Measurements from ENCODE around the gene GDF9.
A peak's percentile ranks its signal among the peaks of the same experiment; 100 is the strongest.

The GDF9 gene, protein sequence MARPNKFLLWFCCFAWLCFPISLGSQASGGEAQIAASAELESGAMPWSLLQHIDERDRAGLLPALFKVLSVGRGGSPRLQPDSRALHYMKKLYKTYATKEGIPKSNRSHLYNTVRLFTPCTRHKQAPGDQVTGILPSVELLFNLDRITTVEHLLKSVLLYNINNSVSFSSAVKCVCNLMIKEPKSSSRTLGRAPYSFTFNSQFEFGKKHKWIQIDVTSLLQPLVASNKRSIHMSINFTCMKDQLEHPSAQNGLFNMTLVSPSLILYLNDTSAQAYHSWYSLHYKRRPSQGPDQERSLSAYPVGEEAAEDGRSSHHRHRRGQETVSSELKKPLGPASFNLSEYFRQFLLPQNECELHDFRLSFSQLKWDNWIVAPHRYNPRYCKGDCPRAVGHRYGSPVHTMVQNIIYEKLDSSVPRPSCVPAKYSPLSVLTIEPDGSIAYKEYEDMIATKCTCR

GRCh38 chr5:132866342-132867045 is at the start of gene GDF9, which contains the start of gene UQCRQ:
Gene GDF9 (minus strand): TSS chr5:132866469. CDS start chr5:132864533, 1,936 bp downstream.
Gene UQCRQ (plus strand): TSS chr5:132866642. CDS start chr5:132866882, 240 bp downstream.
- peak; percentile 95 for DNase-seq

- no peak for DNase-seq
Observed at GRCh38 chr5:132915681-132916080, 49.4 kb upstream of the GDF9 start.

- DNase-seq: no peak
Observed at GRCh38 chr5:132909702-132910101, 43.4 kb upstream of the GDF9 start.

- DNase-seq: no peak
Observed at GRCh38 chr5:132907161-132907560, 40.9 kb upstream of the GDF9 start.

DNA sequence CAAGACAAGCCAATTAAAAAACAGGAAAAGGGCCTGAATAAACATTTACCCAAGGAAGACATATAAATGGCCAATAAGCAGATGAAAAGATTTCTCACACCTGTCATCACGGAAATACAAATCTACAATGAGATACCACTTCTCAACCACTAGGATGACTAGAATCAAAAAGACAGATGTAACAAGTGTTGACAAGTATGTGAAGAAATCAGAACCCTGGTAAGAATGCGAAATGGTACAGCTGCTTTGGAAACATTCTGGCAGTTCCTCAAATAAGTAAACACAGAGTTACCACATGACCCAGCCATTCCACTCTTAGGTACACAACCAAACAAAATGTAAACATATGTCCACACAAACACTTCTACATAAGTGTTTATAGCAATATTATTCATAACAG is 39.7 kb upstream of the GDF9 start:
- peak; percentile 73 for DNase-seq

DNA sequence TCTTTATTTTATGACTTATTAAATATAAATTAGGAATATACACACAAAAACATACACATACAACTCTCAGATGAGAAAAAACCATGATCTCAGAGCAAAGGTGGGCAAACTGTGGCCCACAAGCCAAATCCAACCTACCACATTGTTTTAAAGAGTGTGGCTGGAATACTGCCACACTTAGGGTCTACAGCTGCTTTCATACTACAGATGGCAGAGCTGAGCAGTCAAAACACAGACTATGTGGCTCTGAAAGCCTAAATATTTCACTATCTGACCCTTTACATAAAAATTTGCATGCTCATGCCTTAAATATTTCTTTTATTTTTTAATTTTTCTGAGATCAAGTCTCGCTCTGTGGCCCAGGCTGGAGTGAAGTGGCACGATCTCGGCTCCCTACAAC is 35.5 kb upstream of the GDF9 start:
- no peak for DNase-seq

GRCh38 chr5:132901036-132901435 is 34.8 kb upstream of the GDF9 start:
- no peak for DNase-seq

DNA sequence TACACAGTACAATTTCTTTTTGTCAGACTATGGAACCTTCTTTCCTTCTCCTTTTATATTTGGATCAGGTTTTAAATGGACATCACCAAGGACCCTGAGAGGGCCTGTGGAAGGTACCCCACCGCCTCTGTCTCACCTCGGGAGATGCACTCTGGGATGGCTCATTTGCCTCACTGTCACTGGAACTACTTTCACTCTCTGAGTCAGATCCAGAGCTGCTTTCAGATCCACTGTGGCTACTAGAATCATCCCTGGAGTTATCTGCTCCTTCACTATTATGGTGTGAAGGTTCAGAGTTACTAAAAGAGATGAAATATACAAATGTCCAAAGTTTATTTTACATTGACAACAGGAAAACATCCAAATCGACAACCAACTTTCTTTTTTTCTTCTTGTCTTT is 31.8 kb upstream of the GDF9 start:
- DNase-seq: no peak

- no peak for DNase-seq
Observed at GRCh38 chr5:132896685-132897084, 30.4 kb upstream of the GDF9 start.

GRCh38 chr5:132895719-132896305 is 29.5 kb upstream of the GDF9 start:
- no peak for DNase-seq

DNA sequence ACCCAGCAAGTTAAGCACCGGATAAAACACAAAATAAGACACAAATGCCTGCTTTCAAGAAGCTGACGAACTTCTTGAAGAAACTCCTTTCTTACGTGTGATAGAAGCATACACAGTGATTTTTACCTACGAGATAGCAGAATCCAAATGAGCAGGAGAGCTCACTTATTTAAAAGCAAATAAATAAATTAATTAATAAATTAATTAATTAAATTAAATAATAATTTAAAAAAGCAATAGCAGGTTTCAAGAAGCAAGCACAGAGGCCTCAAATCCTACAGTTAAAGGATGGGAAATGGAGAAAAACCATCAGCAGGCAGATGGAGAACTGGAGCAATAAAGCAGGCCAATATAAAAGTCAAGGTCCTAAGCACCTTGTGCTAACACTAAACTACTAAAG is 24.5 kb upstream of the GDF9 start:
- DNase-seq: no peak

DNA sequence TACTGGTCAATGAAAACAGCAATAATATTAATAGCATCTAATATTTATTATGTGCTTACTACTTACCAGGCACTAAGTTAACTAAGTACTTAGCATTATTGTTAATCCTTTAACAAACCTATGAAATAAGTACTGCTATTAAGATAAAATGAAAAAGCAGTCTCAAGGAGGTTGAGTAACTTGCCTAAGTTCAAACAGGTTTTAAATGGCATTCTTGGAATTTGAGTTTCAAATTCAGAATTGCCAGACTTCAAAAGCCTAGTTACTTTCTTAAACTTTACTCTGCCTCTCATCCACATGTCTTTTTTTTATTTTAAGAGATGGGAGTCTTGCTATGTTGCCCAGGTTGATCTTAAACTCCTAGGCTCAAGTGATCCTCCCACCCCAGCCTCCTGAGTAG is 23.2 kb upstream of the GDF9 start:
- no peak for DNase-seq

GRCh38 chr5:132887283-132887682 is 21.0 kb upstream of the GDF9 start:
- DNase-seq: no peak

GRCh38 chr5:132886064-132886823 is 20.0 kb upstream of the GDF9 start:
- no peak for DNase-seq

GRCh38 chr5:132884548-132884947 is 18.3 kb upstream of the GDF9 start:
- no peak for DNase-seq

GRCh38 chr5:132883261-132883834 is 17.1 kb upstream of the GDF9 start:
- DNase-seq: peak; percentile 48

- no peak for DNase-seq
Observed at GRCh38 chr5:132877938-132878337, 11.7 kb upstream of the GDF9 start.

DNA sequence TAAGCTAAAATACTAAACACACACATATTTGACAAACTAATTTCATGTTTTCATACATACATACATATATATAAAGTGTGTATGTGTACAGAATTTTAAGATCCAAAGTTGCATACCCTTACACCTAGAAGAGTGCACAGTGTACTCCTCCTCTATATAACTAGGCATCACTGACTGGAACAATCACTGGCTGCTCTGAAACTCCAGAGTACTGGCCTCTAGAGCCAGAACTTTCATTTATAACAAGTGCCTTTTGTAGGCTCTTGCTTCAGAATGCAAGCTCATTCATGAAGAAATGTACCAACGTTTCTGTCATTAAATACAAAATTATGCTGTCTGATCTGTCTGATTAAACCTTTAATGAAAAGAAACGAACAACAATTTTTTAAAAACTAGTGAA is 11.2 kb upstream of the GDF9 start:
- DNase-seq: no peak

DNA sequence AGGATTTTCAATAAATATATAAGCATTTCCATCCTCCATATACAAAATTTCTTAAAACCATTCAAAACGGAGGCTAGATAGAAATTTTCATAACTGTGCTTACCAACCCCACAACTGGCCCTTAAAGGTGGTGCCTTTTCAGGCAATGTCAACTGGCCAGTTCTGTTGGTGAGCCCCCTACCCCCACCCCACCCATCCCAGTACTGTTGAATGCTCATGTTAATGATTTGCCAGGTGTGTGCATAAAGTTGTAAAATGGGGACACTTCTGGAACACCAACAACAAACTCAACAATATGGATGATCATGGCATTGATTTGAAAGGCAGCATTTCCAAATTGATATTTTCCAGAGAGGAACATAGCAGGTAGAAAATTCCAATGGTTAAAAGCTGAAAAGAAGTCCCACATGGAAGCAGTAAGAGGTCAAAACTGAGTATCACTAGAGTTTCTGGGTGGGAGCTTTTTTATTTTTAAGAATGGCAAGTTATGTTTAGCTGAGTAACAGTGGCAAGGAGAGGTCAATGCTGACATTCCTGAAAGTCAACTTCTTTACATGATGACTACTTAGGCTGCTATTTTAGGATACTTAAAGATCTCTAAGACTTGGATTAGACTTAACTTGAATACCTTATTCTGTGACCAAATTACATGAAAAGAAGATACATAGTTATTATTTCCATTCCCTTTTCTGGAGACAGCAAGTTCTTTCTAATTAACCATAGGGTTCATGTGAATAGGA is 9.9 kb upstream of the GDF9 start:
- no peak for DNase-seq

DNA sequence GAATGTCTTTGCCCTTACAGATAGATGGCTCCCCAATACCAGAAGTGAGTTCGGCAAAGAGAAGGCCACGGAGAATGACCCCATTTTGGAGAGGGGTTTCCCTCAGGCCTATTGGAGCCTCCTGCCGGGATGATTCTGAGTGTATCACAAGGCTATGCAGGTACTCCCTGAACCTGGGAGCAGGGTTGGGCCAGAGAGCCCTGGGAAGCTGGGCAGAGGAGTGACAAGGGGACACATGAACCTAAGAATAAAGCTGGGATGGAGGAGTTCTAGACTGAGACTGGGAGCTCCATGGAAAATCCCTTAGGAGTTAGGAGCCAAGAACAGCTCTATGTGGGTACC is 7.6 kb upstream of the GDF9 start:
- no peak for DNase-seq

GRCh38 chr5:132873119-132873929 is 7.1 kb upstream of the GDF9 start, which contains the start of gene LEAP2:
Gene LEAP2 (plus strand): TSS chr5:132873668. CDS start chr5:132873695, 27 bp downstream.
- no peak for DNase-seq

Data from NCI-H748 treated with DMSO at 0.1 percent for 48 hours (cell line).